GM21528 (cell line): ENCODE results near the gene TROAP.
A peak's percentile ranks its signal among the peaks of the same experiment; 100 is the strongest.

Source experiments
- ATAC-seq: cut with Tn5 transposase; IDR thresholded peaks from one replicate; pipeline ENCODE4 v1.9.1; 2021; ENCODE audit warnings: mild to moderate bottlenecking, moderate library complexity; ENCODE audit not compliant: unreplicated experiment, low FRiP score

The TROAP gene

DNA sequence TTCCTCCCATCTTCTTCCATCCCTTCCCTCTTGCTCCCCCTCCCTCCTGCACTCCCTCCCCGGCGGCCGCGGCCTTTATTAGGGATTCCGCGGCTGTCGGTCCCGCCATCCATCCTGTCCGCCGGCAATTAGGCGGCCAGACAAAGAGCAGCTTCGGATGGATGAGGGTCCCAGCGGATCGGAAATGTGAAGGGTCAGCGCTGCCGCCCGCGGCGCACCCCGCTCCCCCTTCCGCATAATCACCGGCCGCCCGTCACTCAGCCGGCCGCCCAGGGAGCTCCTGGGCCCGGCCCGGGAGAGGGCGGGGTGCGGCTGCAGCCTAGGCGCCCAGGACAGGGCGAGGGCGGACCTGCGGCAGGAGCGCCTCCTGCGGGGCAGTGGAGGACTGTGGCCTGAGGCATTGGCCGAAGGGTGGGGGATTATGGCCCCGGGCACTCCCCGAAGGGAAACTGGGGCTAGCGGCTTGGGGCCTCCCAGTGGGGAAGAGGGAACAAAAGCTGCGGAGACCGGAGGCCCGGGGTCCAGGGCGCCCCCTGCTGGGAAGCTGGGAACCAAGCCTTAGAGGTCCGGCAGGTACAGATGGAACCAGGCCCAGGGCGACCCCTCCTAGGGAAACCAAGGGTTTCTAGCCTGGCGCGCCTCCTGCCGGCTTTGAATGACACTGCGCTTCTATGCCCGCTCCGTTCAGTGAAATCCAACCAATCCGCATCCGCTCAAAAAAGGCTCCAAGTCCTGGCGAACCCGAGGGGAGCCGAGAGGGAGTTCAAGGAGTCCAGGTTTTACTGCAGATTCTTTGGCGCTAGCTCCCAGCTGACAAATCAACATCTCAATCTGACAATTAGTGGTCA lies 19.2 kb downstream of the TROAP start:
- peak; percentile 49 for ATAC-seq

GRCh38 chr12:49342914-49343731 lies 20.1 kb downstream of the TROAP start:
- no peak for ATAC-seq

DNA sequence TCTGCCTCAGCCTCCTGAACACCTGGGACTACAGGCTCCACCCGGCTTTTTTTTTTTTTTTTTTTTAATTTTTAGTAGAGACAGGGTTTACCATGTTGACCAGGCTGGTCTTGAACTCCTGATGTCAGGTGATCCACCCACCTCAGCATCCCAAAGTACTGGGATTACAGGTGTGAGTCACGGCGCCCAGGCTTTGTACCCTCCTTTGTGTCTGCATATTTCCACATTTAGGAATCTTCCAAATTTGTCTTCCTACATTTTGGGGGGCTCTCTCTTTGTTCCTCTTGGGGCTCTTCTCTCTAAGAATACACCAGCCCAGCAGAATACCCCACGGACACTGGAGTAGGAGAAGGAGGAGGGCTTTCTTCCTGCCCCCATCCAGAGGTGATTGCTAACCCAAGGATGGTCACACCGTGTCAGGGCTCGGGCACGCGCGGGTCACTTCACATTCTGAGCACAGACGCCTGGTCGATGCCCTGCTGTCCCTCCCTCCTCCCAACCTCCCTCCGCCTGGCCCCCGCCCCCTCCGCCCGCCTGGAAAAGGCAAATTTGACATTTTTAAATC lies 21.5 kb downstream of the TROAP start:
- ATAC-seq = no peak

DNA sequence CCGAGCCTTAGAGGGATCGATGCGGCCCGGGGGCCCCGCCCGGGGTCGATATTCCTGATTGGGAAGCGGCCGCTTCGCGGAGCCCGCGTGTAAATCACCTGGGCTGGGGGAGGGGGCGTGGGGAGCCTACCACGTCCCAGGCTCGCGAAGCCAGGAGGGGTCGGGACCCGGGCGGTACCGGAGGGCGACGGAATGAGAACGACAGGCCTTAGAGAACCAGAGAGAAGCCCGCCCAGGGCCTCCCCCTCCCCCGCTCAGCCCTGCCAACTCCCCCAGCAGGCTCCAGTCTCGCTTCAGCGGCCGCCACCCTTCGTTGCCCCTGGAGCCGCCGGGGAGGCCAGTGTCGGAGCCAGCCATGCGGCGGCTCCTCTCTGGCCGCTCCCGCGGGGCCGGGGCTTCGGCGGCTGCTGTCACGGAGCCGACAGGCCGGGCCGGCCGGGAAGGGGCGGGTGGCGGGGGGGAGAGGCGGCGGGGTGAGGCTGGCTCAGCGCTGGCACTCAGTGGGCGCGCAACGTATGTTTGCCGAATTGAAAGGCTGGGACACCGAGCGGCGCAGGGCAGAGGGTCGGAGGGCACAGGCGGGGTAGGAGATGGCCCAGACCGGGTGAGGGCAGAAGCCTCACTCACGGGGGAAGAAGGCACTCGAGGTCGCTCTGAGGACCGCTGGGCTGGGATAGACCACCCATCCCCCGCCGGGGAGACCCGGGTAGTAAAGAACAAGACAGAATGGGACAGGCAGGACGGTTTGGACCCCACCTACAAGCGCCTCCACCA lies 22.2 kb downstream of the TROAP start:
- ATAC-seq = no peak

GRCh38 chr12:49345825-49346658 lies 23.0 kb downstream of the TROAP start:
- ATAC-seq = no peak

DNA sequence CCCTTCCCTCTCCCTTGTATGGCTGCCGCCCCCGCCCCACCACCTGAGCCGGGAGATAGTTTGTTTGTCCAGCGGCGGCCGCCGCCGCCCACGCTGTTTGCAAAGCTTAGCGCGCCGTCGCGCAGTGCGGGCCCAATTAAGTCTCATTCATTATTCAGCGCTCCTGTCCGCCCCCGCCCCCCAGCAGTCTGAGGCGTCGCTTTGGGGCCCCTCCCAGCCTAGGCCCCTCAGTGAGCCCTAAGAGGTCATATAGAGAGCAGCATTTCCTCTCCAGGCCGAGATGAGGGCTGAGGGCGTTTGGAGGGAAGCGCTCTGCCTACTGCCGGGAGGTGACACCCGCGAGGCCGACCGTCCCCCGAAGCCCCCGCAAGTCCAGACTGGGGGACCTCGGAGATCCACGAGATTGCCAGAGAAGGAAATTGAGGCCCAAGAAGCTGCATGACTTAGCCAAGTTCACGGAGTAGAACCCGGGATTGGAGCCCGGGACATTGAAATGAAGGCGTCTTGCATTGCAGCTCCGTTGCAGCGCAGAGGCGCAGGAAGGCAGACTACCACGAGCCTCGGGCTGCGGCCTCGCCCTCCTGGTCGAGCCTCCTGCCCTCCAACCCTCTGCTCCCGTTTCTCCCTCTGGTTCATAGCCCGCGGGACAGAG lies 23.7 kb downstream of the TROAP start, which contains the start of gene DNAJC22:
DNAJC22 (plus strand) TSS at position 230 of the 652 bp plus-strand sequence. CDS start 1,985 bp downstream, outside the sequence.
- ATAC-seq = no peak

GRCh38 chr12:49347311-49348193 lies 24.5 kb downstream of the TROAP start:
- ATAC-seq = no peak

DNA sequence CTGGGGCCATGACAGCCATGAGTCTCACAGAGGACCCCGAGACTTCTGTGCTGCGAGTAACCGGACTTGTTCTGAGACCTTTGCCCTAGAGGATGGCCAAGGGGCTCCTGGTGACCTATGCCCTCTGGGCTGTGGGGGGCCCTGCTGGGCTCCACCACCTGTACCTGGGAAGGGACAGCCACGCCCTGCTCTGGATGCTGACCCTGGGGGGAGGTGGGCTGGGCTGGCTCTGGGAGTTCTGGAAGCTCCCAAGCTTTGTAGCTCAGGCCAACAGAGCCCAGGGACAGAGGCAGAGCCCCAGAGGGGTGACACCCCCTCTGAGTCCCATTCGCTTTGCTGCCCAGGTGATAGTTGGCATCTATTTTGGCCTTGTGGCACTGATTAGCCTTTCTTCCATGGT lies 25.7 kb downstream of the TROAP start:
- ATAC-seq = no peak

GRCh38 chr12:49349266-49349665 lies 26.2 kb downstream of the TROAP start:
- ATAC-seq = no peak

- no peak for ATAC-seq
These were observed 29.3 kb downstream of the TROAP start for GRCh38 chr12:49352351-49352750.

DNA sequence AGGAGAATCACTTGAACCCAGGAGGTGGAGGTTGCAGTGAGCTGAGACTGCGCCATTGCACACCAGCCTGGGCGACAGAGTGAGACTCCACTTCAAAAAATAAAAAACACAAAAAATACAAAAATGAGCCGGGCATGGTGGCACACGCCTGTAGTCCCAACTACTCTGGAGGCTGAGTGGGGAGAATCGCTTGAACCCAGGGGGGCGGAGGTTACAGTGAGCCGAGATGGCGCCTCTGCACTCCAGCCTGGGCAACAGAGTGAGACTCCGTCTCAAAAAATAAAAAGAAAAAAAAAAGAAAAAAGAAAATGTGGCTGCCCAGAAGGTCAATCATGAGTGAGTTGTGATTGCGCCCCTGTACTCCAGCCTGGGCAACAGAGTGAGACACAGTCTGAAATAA lies 32.9 kb downstream of the TROAP start:
- no peak for ATAC-seq

- ATAC-seq = no peak
These were observed 34.1 kb downstream of the TROAP start for GRCh38 chr12:49357103-49357678.

DNA sequence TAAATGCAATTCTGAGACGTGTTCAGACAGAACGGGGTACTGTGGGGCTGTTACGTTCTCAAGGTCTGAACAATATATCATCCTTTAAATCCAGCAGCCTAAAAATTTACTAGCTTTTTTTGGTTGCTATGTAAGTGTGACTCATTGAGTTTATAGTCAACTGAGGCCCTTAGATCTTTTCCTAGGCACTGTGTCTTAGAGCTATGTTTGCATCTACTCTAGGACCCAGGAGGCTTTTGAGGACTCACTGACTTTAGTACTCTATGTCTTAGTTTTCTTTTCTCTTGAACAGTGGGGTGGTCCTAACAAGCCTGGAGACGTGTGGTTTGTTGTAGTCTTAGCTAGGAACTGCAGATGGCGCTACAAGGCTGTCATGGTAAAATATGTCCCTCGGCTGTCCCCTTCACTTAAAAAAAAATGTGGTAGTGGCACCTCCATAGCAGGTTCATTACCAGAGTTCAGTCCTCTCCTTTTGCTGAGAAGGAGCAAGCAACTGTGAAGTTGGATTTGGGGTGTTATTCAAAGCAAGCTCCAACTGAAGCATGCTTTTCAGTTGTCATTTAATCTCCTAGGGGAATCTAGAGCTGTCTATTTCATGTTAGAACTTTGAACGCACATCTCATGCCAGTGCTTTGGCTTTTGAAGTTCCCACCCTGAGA lies 35.6 kb downstream of the TROAP start:
- no peak for ATAC-seq

DNA sequence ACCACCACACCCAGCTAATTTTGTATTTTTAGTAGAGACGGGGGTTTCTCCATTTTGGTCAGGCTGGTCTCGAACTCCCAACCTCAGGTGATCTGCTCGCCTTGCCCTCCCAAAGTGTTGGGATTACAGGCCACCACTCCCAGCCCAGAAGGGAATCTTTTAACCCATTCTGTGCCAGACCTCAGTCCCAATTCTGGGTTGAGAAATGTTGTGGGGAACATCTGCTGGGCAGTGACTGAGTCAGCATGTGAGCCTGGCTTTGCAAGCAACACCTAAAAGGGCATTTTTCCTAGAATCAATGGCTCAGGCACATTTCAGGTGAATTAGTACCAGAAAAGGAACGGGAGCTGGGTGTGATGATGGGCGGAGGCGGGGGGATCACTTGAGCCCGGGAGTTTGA lies 36.6 kb downstream of the TROAP start:
- no peak for ATAC-seq

GRCh38 chr12:49362077-49362476 lies 39.0 kb downstream of the TROAP start:
- ATAC-seq = no peak

GRCh38 chr12:49364989-49365388 lies 41.9 kb downstream of the TROAP start:
- no peak for ATAC-seq

GRCh38 chr12:49365542-49365941 lies 42.5 kb downstream of the TROAP start:
- no peak for ATAC-seq
